ENCODE data around the gene DNMT3A.

Gene DNMT3A

DNA sequence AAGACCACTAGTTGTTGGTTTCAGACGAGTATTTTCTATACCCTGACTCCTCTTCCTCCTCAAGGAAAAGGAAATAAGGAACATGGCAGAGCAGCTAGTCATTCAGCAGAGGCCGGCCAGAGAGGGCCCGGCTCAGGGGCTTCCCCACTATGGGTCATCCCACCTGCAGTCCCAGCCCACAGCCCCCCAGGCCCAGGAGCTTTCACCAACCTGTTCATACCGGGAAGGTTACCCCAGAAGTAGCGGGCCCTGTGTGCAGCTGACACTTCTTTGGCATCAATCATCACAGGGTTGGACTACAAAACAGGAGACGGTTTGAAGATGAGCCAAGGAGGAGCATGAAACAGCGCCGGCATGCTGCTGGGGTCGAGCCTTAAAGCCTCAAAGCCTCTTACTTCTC, 102.8 kb downstream of the DNMT3A start:
- no peaks in the 10 kb centered on the region for H3K27me3 ChIP-seq (ENCODE audit: insufficient read depth, low read length, poor library complexity)
- no peak overlapping the region for H3K27ac ChIP-seq (ENCODE audit: low read length)
- H4K20me1 ChIP-seq (ENCODE audit: insufficient read depth, low read length): no peaks in the 10 kb centered on the region; the same call in 1 of the 2 replicates
- no peak overlapping the region for H3K4me2 ChIP-seq (ENCODE audit: insufficient read depth, low read length)
- no peaks in the 10 kb centered on the region for H3K4me1 ChIP-seq (ENCODE audit: insufficient read depth, low read length)
- TF ChIP-seq, protein P1, sequence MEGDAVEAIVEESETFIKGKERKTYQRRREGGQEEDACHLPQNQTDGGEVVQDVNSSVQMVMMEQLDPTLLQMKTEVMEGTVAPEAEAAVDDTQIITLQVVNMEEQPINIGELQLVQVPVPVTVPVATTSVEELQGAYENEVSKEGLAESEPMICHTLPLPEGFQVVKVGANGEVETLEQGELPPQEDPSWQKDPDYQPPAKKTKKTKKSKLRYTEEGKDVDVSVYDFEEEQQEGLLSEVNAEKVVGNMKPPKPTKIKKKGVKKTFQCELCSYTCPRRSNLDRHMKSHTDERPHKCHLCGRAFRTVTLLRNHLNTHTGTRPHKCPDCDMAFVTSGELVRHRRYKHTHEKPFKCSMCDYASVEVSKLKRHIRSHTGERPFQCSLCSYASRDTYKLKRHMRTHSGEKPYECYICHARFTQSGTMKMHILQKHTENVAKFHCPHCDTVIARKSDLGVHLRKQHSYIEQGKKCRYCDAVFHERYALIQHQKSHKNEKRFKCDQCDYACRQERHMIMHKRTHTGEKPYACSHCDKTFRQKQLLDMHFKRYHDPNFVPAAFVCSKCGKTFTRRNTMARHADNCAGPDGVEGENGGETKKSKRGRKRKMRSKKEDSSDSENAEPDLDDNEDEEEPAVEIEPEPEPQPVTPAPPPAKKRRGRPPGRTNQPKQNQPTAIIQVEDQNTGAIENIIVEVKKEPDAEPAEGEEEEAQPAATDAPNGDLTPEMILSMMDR (IDR thresholded peaks at IDR 0.05; ENCODE audit: borderline replicate concordance, extremely low read depth, low read length, poor library complexity, severe bottlenecking): no peak
- TF ChIP-seq EZH2 (IDR thresholded peaks at IDR 0.05; ENCODE audit: borderline replicate concordance, low read depth, low read length, severe bottlenecking): no peak
- H3K9me3 ChIP-seq (ENCODE audit: insufficient read depth, low read length, severe bottlenecking): no peaks in the 10 kb centered on the region
- no peaks in the 10 kb centered on the region for H3K79me2 ChIP-seq (ENCODE audit: insufficient read depth, low read length)
- peaks cover 86% of the 10 kb centered on the region for H3K36me3 ChIP-seq (ENCODE audit: insufficient read depth, low read length)
- H3K4me3 ChIP-seq (ENCODE audit: low read depth in 1 of 2, low read length in 2 of 2): no peak overlapping the region
- DNase-seq (no peak), ATAC-seq (ENCODE audit: insufficient read depth, low read depth) (no peak)
- H3K9ac ChIP-seq (ENCODE audit: low read depth, low read length): no peak overlapping the region
- no peak overlapping the region for H2AFZ ChIP-seq (ENCODE audit: low read depth, low read length)

GRCh38 chr2:25237764-25238163, 104.0 kb downstream of the DNMT3A start:
- no peaks in the 10 kb centered on the region for H4K20me1 ChIP-seq (ENCODE audit: insufficient read depth, low read length)
- no peak overlapping the region for H2AFZ ChIP-seq (ENCODE audit: low read depth, low read length)
- H3K4me1 ChIP-seq (ENCODE audit: insufficient read depth, low read length): no peaks in the 10 kb centered on the region
- TF ChIP-seq EZH2 (IDR thresholded peaks at IDR 0.05; ENCODE audit: borderline replicate concordance, low read depth, low read length, severe bottlenecking): no peak
- TF ChIP-seq, protein P1 (IDR thresholded peaks at IDR 0.05; ENCODE audit: borderline replicate concordance, extremely low read depth, low read length, poor library complexity, severe bottlenecking): no peak
- H3K79me2 ChIP-seq (ENCODE audit: insufficient read depth, low read length): no peaks in the 10 kb centered on the region
- no peaks in the 10 kb centered on the region for H3K9me3 ChIP-seq (ENCODE audit: insufficient read depth, low read length, severe bottlenecking)
- ATAC-seq (ENCODE audit: insufficient read depth, low read depth): no peak
- no peak overlapping the region for H3K4me3 ChIP-seq (ENCODE audit: low read depth in 1 of 2, low read length in 2 of 2)
- DNase-seq: no peak
- H3K9ac ChIP-seq (ENCODE audit: low read depth, low read length): no peak overlapping the region
- H3K36me3 ChIP-seq (ENCODE audit: insufficient read depth, low read length): peaks cover 88% of the 10 kb centered on the region
- H3K27me3 ChIP-seq (ENCODE audit: insufficient read depth, low read length, poor library complexity): no peaks in the 10 kb centered on the region
- H3K27ac ChIP-seq (ENCODE audit: low read length): no peak overlapping the region
- H3K4me2 ChIP-seq (ENCODE audit: insufficient read depth, low read length): no peak overlapping the region

- peaks cover 2% of the 10 kb centered on the region; the same call in 1 of the 2 replicates for H4K20me1 ChIP-seq (ENCODE audit: insufficient read depth, low read length)
- no peak overlapping the region for H3K27ac ChIP-seq (ENCODE audit: low read length)
- no peaks in the 10 kb centered on the region for H3K4me1 ChIP-seq (ENCODE audit: insufficient read depth, low read length)
- TF ChIP-seq, protein P1 (IDR thresholded peaks at IDR 0.05; ENCODE audit: borderline replicate concordance, extremely low read depth, low read length, poor library complexity, severe bottlenecking): no peak
- TF ChIP-seq EZH2 (IDR thresholded peaks at IDR 0.05; ENCODE audit: borderline replicate concordance, low read depth, low read length, severe bottlenecking): no peak
- no peak overlapping the region for H2AFZ ChIP-seq (ENCODE audit: low read depth, low read length)
- peaks cover 87% of the 10 kb centered on the region for H3K36me3 ChIP-seq (ENCODE audit: insufficient read depth, low read length)
- H3K9ac ChIP-seq (ENCODE audit: low read depth, low read length): no peak overlapping the region
- ATAC-seq (ENCODE audit: insufficient read depth, low read depth) (no peak), DNase-seq (no peak)
- H3K4me2 ChIP-seq (ENCODE audit: insufficient read depth, low read length): no peak overlapping the region
- H3K27me3 ChIP-seq (ENCODE audit: insufficient read depth, low read length, poor library complexity): no peaks in the 10 kb centered on the region
- H3K9me3 ChIP-seq (ENCODE audit: insufficient read depth, low read length, severe bottlenecking): no peaks in the 10 kb centered on the region
- H3K4me3 ChIP-seq (ENCODE audit: low read depth in 1 of 2, low read length in 2 of 2): no peak overlapping the region
- no peaks in the 10 kb centered on the region for H3K79me2 ChIP-seq (ENCODE audit: insufficient read depth, low read length)
Measured at GRCh38 chr2:25236736-25237135, 105.0 kb downstream of the DNMT3A start.

DNA sequence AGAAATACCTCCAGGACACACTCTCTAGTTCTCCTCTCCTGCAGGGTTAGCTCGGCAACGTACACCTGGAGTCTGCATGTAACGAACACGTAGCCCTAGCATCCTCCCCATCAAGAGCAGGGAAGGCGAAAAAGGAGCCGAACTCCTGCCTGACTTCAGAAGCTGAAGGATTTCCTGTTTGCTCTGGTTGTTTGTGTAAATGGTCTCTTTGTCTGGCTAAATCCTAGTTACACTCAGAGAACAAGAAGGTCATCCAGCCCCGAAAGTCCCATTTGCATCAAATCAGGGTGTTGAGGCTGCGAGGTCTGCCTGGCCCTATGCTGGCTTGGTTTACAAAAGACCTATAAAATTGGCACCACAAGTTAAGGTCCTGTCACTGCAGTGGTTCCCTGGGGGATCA, 107.0 kb downstream of the DNMT3A start:
- no peak overlapping the region for H2AFZ ChIP-seq (ENCODE audit: low read depth, low read length)
- H4K20me1 ChIP-seq (ENCODE audit: insufficient read depth, low read length): peaks cover 2% of the 10 kb centered on the region; the same call in 1 of the 2 replicates
- no peak overlapping the region for H3K27ac ChIP-seq (ENCODE audit: low read length)
- H3K4me1 ChIP-seq (ENCODE audit: insufficient read depth, low read length): no peaks in the 10 kb centered on the region
- peaks cover 74% of the 10 kb centered on the region for H3K36me3 ChIP-seq (ENCODE audit: insufficient read depth, low read length)
- no peak overlapping the region for H3K9ac ChIP-seq (ENCODE audit: low read depth, low read length)
- no peak for DNase-seq
- H3K4me3 ChIP-seq (ENCODE audit: low read depth in 1 of 2, low read length in 2 of 2): no peak overlapping the region
- no peak for ATAC-seq (ENCODE audit: insufficient read depth, low read depth)
- no peak for TF ChIP-seq EZH2 (IDR thresholded peaks at IDR 0.05; ENCODE audit: borderline replicate concordance, low read depth, low read length, severe bottlenecking)
- TF ChIP-seq, protein P1 (IDR thresholded peaks at IDR 0.05; ENCODE audit: borderline replicate concordance, extremely low read depth, low read length, poor library complexity, severe bottlenecking): no peak
- H3K4me2 ChIP-seq (ENCODE audit: insufficient read depth, low read length): no peak overlapping the region
- no peaks in the 10 kb centered on the region for H3K9me3 ChIP-seq (ENCODE audit: insufficient read depth, low read length, severe bottlenecking)
- no peaks in the 10 kb centered on the region for H3K79me2 ChIP-seq (ENCODE audit: insufficient read depth, low read length)
- H3K27me3 ChIP-seq (ENCODE audit: insufficient read depth, low read length, poor library complexity): no peaks in the 10 kb centered on the region

Data from DND-41 (cell line).